ENCODE results near the gene PRR9.
"Not testable (repeated sequence)": the region's sequence is repeated elsewhere in the genome, so short reads cannot be mapped to it uniquely, and the experiment has no call there.

The PRR9 gene

GRCh38 chr1:153217212-153217611, at the start of gene PRR9:
TSS of gene PRR9 (plus strand) at chr1:153217584. CDS start at chr1:153218145, 561 bp downstream.
- Histone ChIP-seq H3K4me3 (ENCODE audit: low read length) (no peak within 1 kb of the TSS), H3K36me3 (ENCODE audit: control insufficient read depth, insufficient read depth, low read length) (no peaks in the 10 kb centered on the region), H3K9ac (ENCODE audit: low read length) (no peak within 1 kb of the TSS), H3K9me3 (ENCODE audit: control insufficient read depth, low read length) (no peaks in the 10 kb centered on the region), H3K27me3 (ENCODE audit: control insufficient read depth, insufficient read depth, low read length) (no peaks in the 10 kb centered on the region), H3K4me1 (ENCODE audit: control insufficient read depth, insufficient read depth, low read length) (no peaks in the 10 kb centered on the region)

GRCh38 chr1:153168686-153169085, 48.7 kb upstream of the PRR9 start:
- H3K9ac ChIP-seq (ENCODE audit: low read length): no peak overlapping the region
- H3K4me1 ChIP-seq (ENCODE audit: control insufficient read depth, insufficient read depth, low read length): no peaks in the 10 kb centered on the region
- no peaks in the 10 kb centered on the region for H3K27me3 ChIP-seq (ENCODE audit: control insufficient read depth, insufficient read depth, low read length)
- no peaks in the 10 kb centered on the region for H3K36me3 ChIP-seq (ENCODE audit: control insufficient read depth, insufficient read depth, low read length)
- no peaks in the 10 kb centered on the region for H3K9me3 ChIP-seq (ENCODE audit: control insufficient read depth, low read length)
- no peak overlapping the region for H3K4me3 ChIP-seq (ENCODE audit: low read length)

GRCh38 chr1:153174624-153175023, 42.8 kb upstream of the PRR9 start:
- H3K9ac ChIP-seq (ENCODE audit: low read length): no peak overlapping the region
- no peak overlapping the region for H3K4me3 ChIP-seq (ENCODE audit: low read length)
- no peaks in the 10 kb centered on the region for H3K36me3 ChIP-seq (ENCODE audit: control insufficient read depth, insufficient read depth, low read length)
- no peaks in the 10 kb centered on the region for H3K4me1 ChIP-seq (ENCODE audit: control insufficient read depth, insufficient read depth, low read length)
- no peaks in the 10 kb centered on the region for H3K9me3 ChIP-seq (ENCODE audit: control insufficient read depth, low read length)
- no peaks in the 10 kb centered on the region for H3K27me3 ChIP-seq (ENCODE audit: control insufficient read depth, insufficient read depth, low read length)

- Histone ChIP-seq H3K9ac (ENCODE audit: low read length) (no peak overlapping the region), H3K4me3 (ENCODE audit: low read length) (no peak overlapping the region), H3K9me3 (ENCODE audit: control insufficient read depth, low read length) (no peaks in the 10 kb centered on the region), H3K36me3 (ENCODE audit: control insufficient read depth, insufficient read depth, low read length) (no peaks in the 10 kb centered on the region), H3K4me1 (ENCODE audit: control insufficient read depth, insufficient read depth, low read length) (no peaks in the 10 kb centered on the region), H3K27me3 (ENCODE audit: control insufficient read depth, insufficient read depth, low read length) (no peaks in the 10 kb centered on the region)
These were observed 38.5 kb upstream of the PRR9 start for GRCh38 chr1:153178922-153179321.

- Histone ChIP-seq H3K9ac (ENCODE audit: low read length) (no peak overlapping the region), H3K9me3 (ENCODE audit: control insufficient read depth, low read length) (no peaks in the 10 kb centered on the region), H3K4me1 (ENCODE audit: control insufficient read depth, insufficient read depth, low read length) (no peaks in the 10 kb centered on the region), H3K36me3 (ENCODE audit: control insufficient read depth, insufficient read depth, low read length) (no peaks in the 10 kb centered on the region), H3K4me3 (ENCODE audit: low read length) (no peak overlapping the region), H3K27me3 (ENCODE audit: control insufficient read depth, insufficient read depth, low read length) (no peaks in the 10 kb centered on the region)
These were observed 36.8 kb upstream of the PRR9 start for GRCh38 chr1:153180556-153180955.

- not testable (repeated sequence) for H3K9me3 ChIP-seq (ENCODE audit: control insufficient read depth, low read length); H3K4me3 ChIP-seq (ENCODE audit: low read length); H3K27me3 ChIP-seq (ENCODE audit: control insufficient read depth, insufficient read depth, low read length); H3K36me3 ChIP-seq (ENCODE audit: control insufficient read depth, insufficient read depth, low read length); H3K4me1 ChIP-seq (ENCODE audit: control insufficient read depth, insufficient read depth, low read length); H3K9ac ChIP-seq (ENCODE audit: low read length)
These were observed 29.1 kb upstream of the PRR9 start for GRCh38 chr1:153188301-153188700.

- no peaks in the 10 kb centered on the region for H3K36me3 ChIP-seq (ENCODE audit: control insufficient read depth, insufficient read depth, low read length)
- no peaks in the 10 kb centered on the region for H3K4me1 ChIP-seq (ENCODE audit: control insufficient read depth, insufficient read depth, low read length)
- H3K9me3 ChIP-seq (ENCODE audit: control insufficient read depth, low read length): no peaks in the 10 kb centered on the region
- H3K9ac ChIP-seq (ENCODE audit: low read length): no peak overlapping the region
- H3K27me3 ChIP-seq (ENCODE audit: control insufficient read depth, insufficient read depth, low read length): no peaks in the 10 kb centered on the region
- H3K4me3 ChIP-seq (ENCODE audit: low read length): no peak overlapping the region
These were observed 27.0 kb upstream of the PRR9 start for GRCh38 chr1:153190373-153190772.

GRCh38 chr1:153192697-153193096, 24.7 kb upstream of the PRR9 start:
- no peaks in the 10 kb centered on the region for H3K9me3 ChIP-seq (ENCODE audit: control insufficient read depth, low read length)
- H3K36me3 ChIP-seq (ENCODE audit: control insufficient read depth, insufficient read depth, low read length): no peaks in the 10 kb centered on the region
- H3K4me1 ChIP-seq (ENCODE audit: control insufficient read depth, insufficient read depth, low read length): no peaks in the 10 kb centered on the region
- H3K9ac ChIP-seq (ENCODE audit: low read length): no peak overlapping the region
- H3K27me3 ChIP-seq (ENCODE audit: control insufficient read depth, insufficient read depth, low read length): no peaks in the 10 kb centered on the region
- H3K4me3 ChIP-seq (ENCODE audit: low read length): no peak overlapping the region

- Histone ChIP-seq H3K9me3 (ENCODE audit: control insufficient read depth, low read length) (no peaks in the 10 kb centered on the region), H3K9ac (ENCODE audit: low read length) (no peak overlapping the region), H3K4me1 (ENCODE audit: control insufficient read depth, insufficient read depth, low read length) (no peaks in the 10 kb centered on the region), H3K4me3 (ENCODE audit: low read length) (no peak overlapping the region), H3K36me3 (ENCODE audit: control insufficient read depth, insufficient read depth, low read length) (no peaks in the 10 kb centered on the region), H3K27me3 (ENCODE audit: control insufficient read depth, insufficient read depth, low read length) (no peaks in the 10 kb centered on the region)
These were observed 22.9 kb upstream of the PRR9 start for GRCh38 chr1:153194331-153195050.

GRCh38 chr1:153195216-153195615, 22.2 kb upstream of the PRR9 start:
- no peaks in the 10 kb centered on the region for H3K4me1 ChIP-seq (ENCODE audit: control insufficient read depth, insufficient read depth, low read length)
- no peak overlapping the region for H3K9ac ChIP-seq (ENCODE audit: low read length)
- no peaks in the 10 kb centered on the region for H3K9me3 ChIP-seq (ENCODE audit: control insufficient read depth, low read length)
- H3K4me3 ChIP-seq (ENCODE audit: low read length): no peak overlapping the region
- no peaks in the 10 kb centered on the region for H3K36me3 ChIP-seq (ENCODE audit: control insufficient read depth, insufficient read depth, low read length)
- no peaks in the 10 kb centered on the region for H3K27me3 ChIP-seq (ENCODE audit: control insufficient read depth, insufficient read depth, low read length)

GRCh38 chr1:153202006-153202405, 15.4 kb upstream of the PRR9 start:
- Histone ChIP-seq H3K9me3 (ENCODE audit: control insufficient read depth, low read length) (no peaks in the 10 kb centered on the region), H3K9ac (ENCODE audit: low read length) (no peak overlapping the region), H3K4me3 (ENCODE audit: low read length) (no peak overlapping the region), H3K4me1 (ENCODE audit: control insufficient read depth, insufficient read depth, low read length) (no peaks in the 10 kb centered on the region), H3K27me3 (ENCODE audit: control insufficient read depth, insufficient read depth, low read length) (no peaks in the 10 kb centered on the region), H3K36me3 (ENCODE audit: control insufficient read depth, insufficient read depth, low read length) (no peaks in the 10 kb centered on the region)

GRCh38 chr1:153203130-153203529, 14.3 kb upstream of the PRR9 start, which contains the start of gene LELP1:
TSS of gene LELP1 (plus strand) at chr1:153203430. CDS start at chr1:153204708, 1,278 bp downstream.
- Histone ChIP-seq H3K4me1 (ENCODE audit: control insufficient read depth, insufficient read depth, low read length) (no peaks in the 10 kb centered on the region), H3K27me3 (ENCODE audit: control insufficient read depth, insufficient read depth, low read length) (no peaks in the 10 kb centered on the region), H3K36me3 (ENCODE audit: control insufficient read depth, insufficient read depth, low read length) (no peaks in the 10 kb centered on the region), H3K9me3 (ENCODE audit: control insufficient read depth, low read length) (no peaks in the 10 kb centered on the region), H3K9ac (ENCODE audit: low read length) (no peak within 1 kb of the TSS), H3K4me3 (ENCODE audit: low read length) (no peak within 1 kb of the TSS)

GRCh38 chr1:153206631-153207030, 10.8 kb upstream of the PRR9 start:
- Histone ChIP-seq H3K4me3 (ENCODE audit: low read length) (no peak overlapping the region), H3K9me3 (ENCODE audit: control insufficient read depth, low read length) (no peaks in the 10 kb centered on the region), H3K27me3 (ENCODE audit: control insufficient read depth, insufficient read depth, low read length) (peaks cover 3% of the 10 kb centered on the region)

More at GRCh38 chr1:153206631-153207030, 10.8 kb upstream of the PRR9 start:
- Histone ChIP-seq H3K4me1 (ENCODE audit: control insufficient read depth, insufficient read depth, low read length) (no peaks in the 10 kb centered on the region), H3K9ac (ENCODE audit: low read length) (no peak overlapping the region), H3K36me3 (ENCODE audit: control insufficient read depth, insufficient read depth, low read length) (no peaks in the 10 kb centered on the region)

Data from mucosa of stomach (tissue), 1 donor.